GM12872 (cell line): ENCODE data around the gene POGLUT3.

ENCODE experiments used
- CTCF ChIP-seq: IDR thresholded peaks from 3 replicates; pipeline ENCODE4 v1.5.1; 2011; ENCODE audit warnings: low read depth, mild to moderate bottlenecking, low read length, moderate library complexity; ENCODE audit not compliant: insufficient read depth

The POGLUT3 gene, protein sequence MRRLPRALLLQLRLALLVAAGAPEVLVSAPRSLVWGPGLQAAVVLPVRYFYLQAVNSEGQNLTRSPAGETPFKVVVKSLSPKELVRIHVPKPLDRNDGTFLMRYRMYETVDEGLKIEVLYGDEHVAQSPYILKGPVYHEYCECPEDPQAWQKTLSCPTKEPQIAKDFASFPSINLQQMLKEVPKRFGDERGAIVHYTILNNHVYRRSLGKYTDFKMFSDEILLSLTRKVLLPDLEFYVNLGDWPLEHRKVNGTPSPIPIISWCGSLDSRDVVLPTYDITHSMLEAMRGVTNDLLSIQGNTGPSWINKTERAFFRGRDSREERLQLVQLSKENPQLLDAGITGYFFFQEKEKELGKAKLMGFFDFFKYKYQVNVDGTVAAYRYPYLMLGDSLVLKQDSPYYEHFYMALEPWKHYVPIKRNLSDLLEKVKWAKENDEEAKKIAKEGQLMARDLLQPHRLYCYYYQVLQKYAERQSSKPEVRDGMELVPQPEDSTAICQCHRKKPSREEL

DNA sequence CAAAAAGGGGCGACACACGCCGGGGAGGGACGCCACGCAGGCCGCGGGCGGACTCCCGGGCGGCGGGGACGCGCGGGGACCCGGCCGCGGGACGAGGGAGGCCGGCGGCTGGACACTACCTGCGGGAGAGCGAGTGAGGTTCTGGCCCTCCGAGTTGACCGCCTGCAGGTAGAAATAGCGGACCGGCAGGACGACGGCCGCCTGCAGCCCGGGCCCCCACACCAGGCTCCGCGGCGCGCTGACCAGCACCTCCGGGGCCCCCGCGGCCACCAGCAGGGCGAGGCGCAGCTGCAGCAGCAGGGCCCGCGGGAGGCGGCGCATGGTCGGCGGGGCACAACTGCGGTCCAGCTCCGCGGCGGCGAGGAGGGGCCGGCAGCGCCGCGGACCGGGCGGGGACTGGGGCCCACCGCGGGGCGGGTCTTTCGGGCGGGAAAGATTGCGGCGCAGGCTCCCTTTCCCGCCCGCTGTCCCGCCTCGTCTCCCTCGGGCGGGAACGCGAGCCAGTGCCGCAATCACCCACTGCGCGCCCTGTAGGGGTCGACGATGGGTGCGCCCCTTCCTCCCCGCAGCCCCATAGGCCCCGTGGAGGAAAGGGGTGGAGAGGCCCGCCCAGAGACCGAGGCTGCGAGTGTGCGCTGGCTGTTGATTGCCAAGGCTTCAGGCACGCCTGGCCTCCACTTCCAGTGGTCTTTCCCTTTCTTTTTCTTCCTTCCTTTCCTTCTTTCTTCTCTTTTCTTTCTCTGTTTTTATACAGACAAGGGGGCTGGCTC is at the start of gene POGLUT3:
POGLUT3 (minus strand) TSS at position 339 of the 770 bp plus-strand sequence; CDS start at position 321, 18 bp downstream.
- TF ChIP-seq CTCF, result no peak

DNA sequence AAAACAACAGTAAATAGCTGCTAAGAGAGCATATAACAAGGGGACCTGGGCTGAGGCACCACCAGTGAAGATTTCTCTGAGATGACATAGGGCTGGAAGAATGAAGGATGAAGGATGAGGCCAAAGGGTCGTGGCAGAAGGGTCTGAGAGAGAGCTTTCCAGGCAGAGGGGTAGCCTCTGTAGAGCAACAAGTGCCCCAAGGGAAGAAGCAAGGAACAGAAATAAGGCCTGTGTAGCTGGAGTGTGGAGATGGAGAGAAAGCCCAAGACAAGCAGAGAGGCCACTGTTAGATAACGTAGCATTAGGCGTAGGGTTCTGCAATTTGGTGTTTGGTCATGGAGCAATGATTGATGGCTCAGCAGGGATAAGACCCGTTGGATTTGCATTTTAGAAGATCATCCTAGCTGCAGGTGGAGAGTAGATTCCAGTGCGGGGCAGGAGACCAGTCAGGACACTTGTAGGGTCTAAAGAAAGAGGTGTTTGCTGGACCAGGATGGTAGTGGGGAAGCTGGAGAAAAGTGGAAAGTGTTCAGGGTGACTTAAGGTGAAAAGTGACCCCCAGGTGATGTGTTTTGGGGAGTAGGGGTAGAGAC is 47.8 kb upstream of the POGLUT3 start:
- TF ChIP-seq CTCF, result no peak

DNA sequence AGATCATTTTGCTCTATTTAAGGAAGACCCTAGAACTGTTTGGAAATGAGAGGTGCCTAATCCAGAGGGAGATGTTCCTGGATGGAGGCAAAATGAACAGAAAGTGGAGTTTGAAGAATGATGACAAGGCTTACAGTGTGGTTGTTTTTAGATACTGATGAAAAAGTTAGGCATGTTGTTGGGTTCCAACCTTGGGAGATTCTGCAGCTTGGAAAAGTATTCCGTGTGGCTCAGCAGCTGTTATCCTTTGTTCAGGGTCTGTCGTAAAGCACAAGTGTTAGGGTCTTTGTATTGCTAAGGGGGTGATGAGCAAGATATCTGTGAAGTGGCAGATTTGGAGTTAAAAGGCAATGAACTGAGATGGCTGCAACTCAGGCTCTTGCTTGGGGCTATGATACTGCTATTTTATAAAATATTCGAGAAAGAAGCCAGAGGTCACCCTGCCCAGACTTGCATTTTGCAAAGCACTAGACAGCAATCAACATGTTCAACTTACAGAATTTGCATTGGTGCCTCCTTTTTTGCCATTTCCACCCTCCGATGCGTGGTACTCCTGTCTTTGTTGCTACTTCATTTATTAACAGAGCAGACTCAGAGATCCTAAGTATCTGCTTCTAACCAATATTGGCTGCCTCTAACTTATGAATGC is 45.3 kb upstream of the POGLUT3 start:
- no peak for TF ChIP-seq CTCF

- no peak for TF ChIP-seq CTCF
Observed at GRCh38 chr11:108541531-108541930, 43.3 kb upstream of the POGLUT3 start.

DNA sequence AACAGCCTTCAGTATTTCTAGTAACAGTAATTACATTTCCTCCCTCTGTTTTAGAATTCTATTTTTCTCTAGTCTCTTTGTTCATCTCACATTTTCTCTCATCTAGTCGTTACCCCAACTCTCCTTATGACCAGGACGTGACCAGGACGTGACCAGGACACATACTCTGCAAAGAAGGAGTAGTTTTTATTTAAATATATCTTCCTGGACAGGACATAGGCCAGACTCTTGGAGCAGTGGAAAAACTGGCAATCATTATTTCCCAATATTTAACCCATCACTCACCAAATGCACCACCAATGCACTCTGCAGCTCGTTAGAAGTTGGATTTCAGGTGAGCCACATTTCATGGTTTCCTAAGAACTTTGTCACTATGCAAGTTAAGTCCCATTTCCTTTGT is 40.3 kb upstream of the POGLUT3 start:
- no peak for TF ChIP-seq CTCF

DNA sequence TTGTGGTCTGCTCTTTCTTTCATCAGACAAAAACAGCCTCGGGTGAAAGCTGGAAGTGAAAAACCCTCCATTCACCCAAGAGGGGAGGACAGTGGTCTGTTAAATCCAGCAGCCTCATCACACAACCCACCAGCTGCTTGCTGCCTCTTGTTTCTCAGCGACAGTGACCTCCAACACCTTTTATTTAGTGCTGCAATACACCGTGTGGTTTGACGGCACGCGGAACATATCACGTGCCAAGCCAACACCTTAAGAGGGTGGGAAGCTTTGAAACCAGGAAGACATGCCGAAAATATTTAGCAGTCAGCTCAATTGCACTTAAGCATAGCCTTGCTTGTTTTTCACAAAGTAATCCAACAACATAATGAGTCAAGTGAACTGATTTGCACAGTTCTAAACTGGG is 39.8 kb upstream of the POGLUT3 start:
- no peak for TF ChIP-seq CTCF
